ENCODE results near the gene ENPP7. TPM values are rescaled to one million over a fixed set of nuclear protein-coding genes. Genes with fewer than 3 reads are reported as not detected.

ENPP7 gene
- total RNA-seq, 6 donors from 2014 or later, result 0.27 TPM; not detected in 5

DNA sequence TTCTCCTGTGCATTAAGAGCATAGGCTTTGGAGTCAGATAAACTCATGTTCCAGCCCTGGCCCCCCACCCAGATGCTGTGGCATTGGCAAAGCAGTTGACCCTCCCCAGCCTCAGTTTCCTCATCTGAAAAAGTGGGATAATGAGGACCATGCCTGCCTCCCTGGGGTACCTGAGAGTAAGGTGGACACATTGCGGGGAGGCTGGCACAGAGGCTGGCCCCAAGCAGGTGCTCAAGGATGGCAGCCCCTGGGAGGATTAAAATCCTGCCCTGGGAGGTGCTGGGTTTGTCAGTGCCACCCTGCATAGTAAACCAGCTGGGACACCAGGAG is 11.8 kb downstream of the ENPP7 start:
- no peak overlapping the region for H3K27ac ChIP-seq
- no peak for DNase-seq
- no peaks in the 10 kb centered on the region for H3K9me3 ChIP-seq
- TF ChIP-seq EP300 (IDR thresholded peaks at IDR 0.05) (no peak), POLR2A (IDR thresholded peaks at IDR 0.05) (no peak), CTCF (IDR thresholded peaks at IDR 0.05) (no peak), POLR2AphosphoS5 (IDR thresholded peaks at IDR 0.05) (no peak)
- no peaks in the 10 kb centered on the region for H3K36me3 ChIP-seq
- ATAC-seq (ENCODE audit: low FRiP score in 2 of 2), result no peak
- peaks cover 0 to 23% (median 9%) of the 10 kb centered on the region in 4 donors for H3K27me3 ChIP-seq
- H3K4me1 ChIP-seq, result peaks cover 7 to 20% (median 9%) of the 10 kb centered on the region in 4 donors
- WGBS, 2 donors, result 100% methylated on average over 1 of the region's 1 CpG; no CpG with 5 or more reads in 1 of the 2 donors
- no peak overlapping the region for H3K4me3 ChIP-seq

- Histone ChIP-seq H3K4me1 (peaks cover 7 to 25% (median 11%) of the 10 kb centered on the region in 4 donors), H3K27me3 (peaks cover 0 to 27% (median 13%) of the 10 kb centered on the region in 4 donors), H3K9me3 (no peaks in the 10 kb centered on the region), H3K36me3 (no peaks in the 10 kb centered on the region), H3K4me3 (no peak overlapping the region), H3K27ac (no peak overlapping the region)
- ATAC-seq (ENCODE audit: low FRiP score in 2 of 2) (no peak), DNase-seq (no peak)
- no peak for TF ChIP-seq CTCF (IDR thresholded peaks at IDR 0.05)
- no peak for TF ChIP-seq POLR2AphosphoS5 (IDR thresholded peaks at IDR 0.05)
- TF ChIP-seq EP300 (IDR thresholded peaks at IDR 0.05), result no peak
- no peak for TF ChIP-seq POLR2A (IDR thresholded peaks at IDR 0.05)
- WGBS, 2 donors, result 83 to 88% methylated on average over 6 to 7 of the region's 7 CpGs
These were observed 12.3 kb downstream of the ENPP7 start for GRCh38 chr17:79742951-79743476.

DNA sequence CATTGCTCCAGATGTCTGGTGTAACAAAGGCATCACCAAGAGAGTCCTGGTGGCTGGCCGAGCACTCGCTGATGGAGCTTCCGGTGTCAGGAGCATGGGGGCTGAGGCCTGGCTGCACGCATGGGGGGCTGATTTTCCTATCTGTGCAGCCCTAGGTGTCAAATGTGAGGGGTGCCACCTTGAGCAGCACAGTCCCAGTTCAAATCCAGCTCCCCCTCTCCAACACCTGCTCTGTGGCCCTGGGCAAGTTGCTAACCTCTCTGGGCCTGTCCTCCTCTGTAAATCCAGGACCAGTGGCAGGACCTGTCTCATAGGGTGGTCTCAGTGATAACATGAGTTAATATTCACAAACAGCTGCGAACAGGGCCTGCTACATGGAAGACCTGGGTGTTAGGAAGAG is 12.9 kb downstream of the ENPP7 start:
- Histone ChIP-seq H3K4me1 (peaks cover 7 to 30% (median 13%) of the 10 kb centered on the region in 4 donors), H3K4me3 (no peak overlapping the region), H3K27me3 (peaks cover 0 to 33% (median 18%) of the 10 kb centered on the region in 4 donors), H3K27ac (no peak overlapping the region), H3K36me3 (no peaks in the 10 kb centered on the region), H3K9me3 (no peaks in the 10 kb centered on the region)
- WGBS, 2 donors, result 87 to 92% methylated on average over 4 to 5 of the region's 5 CpGs
- ATAC-seq (ENCODE audit: low FRiP score in 2 of 2), result no peak
- no peak for DNase-seq
- TF ChIP-seq POLR2A (IDR thresholded peaks at IDR 0.05) (no peak), EP300 (IDR thresholded peaks at IDR 0.05) (no peak), POLR2AphosphoS5 (IDR thresholded peaks at IDR 0.05) (no peak), CTCF (IDR thresholded peaks at IDR 0.05) (no peak)

DNA sequence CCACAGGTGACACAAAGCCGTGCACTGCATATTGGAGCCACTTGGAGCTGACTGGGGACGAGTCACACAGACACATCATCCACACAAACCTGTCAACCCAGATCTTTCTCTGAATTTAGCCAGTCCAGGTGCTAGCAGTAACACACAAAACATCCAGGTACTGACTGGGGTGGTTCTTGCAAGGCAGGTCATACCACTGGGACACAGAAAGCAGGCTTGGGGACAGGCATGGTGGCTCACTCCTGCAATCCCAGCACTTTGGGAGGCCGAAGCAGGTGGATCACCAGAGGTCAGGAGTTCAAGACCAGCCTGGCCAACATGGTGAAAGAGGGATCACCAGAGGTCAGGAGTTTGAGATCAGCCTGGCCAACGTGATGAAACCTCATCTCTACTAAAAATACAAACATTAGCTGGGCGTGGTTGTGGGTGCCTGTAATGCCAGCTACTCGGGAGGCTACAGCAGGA is 14.9 kb downstream of the ENPP7 start:
- DNase-seq (no peak), ATAC-seq (ENCODE audit: low FRiP score in 2 of 2) (no peak)
- peaks cover 0 to 42% (median 21%) of the 10 kb centered on the region in 4 donors for H3K27me3 ChIP-seq
- WGBS, 2 donors, result 38 to 43% methylated on average over 6 of the region's 6 CpGs
- H3K36me3 ChIP-seq, result no peaks in the 10 kb centered on the region
- H3K27ac ChIP-seq, result no peak overlapping the region
- H3K9me3 ChIP-seq, result no peaks in the 10 kb centered on the region
- H3K4me1 ChIP-seq, result peaks cover 7 to 30% (median 13%) of the 10 kb centered on the region in 4 donors
- H3K4me3 ChIP-seq, result no peak overlapping the region
- TF ChIP-seq CTCF (IDR thresholded peaks at IDR 0.05) (no peak), EP300 (IDR thresholded peaks at IDR 0.05) (no peak), POLR2A (IDR thresholded peaks at IDR 0.05) (no peak), POLR2AphosphoS5 (IDR thresholded peaks at IDR 0.05) (no peak)
